Activated B cell treated with CpG ODN at 0.5 μM for 24 hours (primary cell): ENCODE results near the gene ATP5PD. TPM values are rescaled to one million over a fixed set of nuclear protein-coding genes. Genes with fewer than 3 reads are reported as not detected.

Source experiments
- ATAC-seq: fragments of 200-7000 bp; cut with Tn5 transposase; one replicate; pipeline ENCODE4 v1.10.0; 2021; ENCODE audit warnings: low read depth, mild to moderate bottlenecking, moderate library complexity
- CTCF ChIA-PET: fragments of 350-600 bp; sonication (Branson Sonifier 250); formaldehyde crosslinking; loops from one replicate; lab custom pipeline; 2021; ENCODE audit warnings: antibody characterized with exemption; lab: Charles Lee
- POLR2A ChIA-PET: fragments of 350-600 bp; sonication (Branson Sonifier 250); formaldehyde crosslinking; loops from one replicate; lab custom pipeline; 2021; ENCODE audit warnings: antibody characterized with exemption; lab: Charles Lee
- DNase-seq: peaks from one replicate; pipeline ENCODE4 v3.0.0; 2022
- H3K27ac Mint-ChIP-seq: one replicate; pipeline ENCODE4 v1.8.0; 2020; ENCODE audit warnings: mixed read lengths
- H3K27me3 Mint-ChIP-seq: one replicate; pipeline ENCODE4 v1.8.0; 2021; ENCODE audit warnings: mixed read lengths
- H3K36me3 Mint-ChIP-seq: one replicate; pipeline ENCODE4 v1.8.0; 2021; ENCODE audit warnings: low read depth, mixed read lengths
- H3K4me1 Mint-ChIP-seq: one replicate; pipeline ENCODE4 v1.8.0; 2021; ENCODE audit warnings: mixed read lengths
- H3K4me3 Mint-ChIP-seq: one replicate; pipeline ENCODE4 v1.8.0; 2020; ENCODE audit warnings: mild to moderate bottlenecking, mixed read lengths
- H3K9me3 Mint-ChIP-seq: one replicate; pipeline ENCODE4 v1.8.0; 2020; ENCODE audit warnings: mixed read lengths
- intact Hi-C: fragments of 100-400 bp; cut with micrococcal nuclease; formaldehyde crosslinking; loops from one replicate; pipeline ENCODE4 v1.15.1; 2024
- total RNA-seq: library from RNA; stranded (reverse); gene quantifications from 2 replicates; pipeline ENCODE4 v1.2.3, GENCODE V29; 2022
- TF ChIP-seq, protein P1 (sequence below): fragments of 200-600 bp; IDR thresholded peaks from one replicate; pipeline ENCODE4 v1.8.0; 2022; ENCODE audit warnings: antibody characterized with exemption, mild to moderate bottlenecking

ATP5PD gene
- 158 and 181 TPM in 2 replicates for total RNA-seq

DNA sequence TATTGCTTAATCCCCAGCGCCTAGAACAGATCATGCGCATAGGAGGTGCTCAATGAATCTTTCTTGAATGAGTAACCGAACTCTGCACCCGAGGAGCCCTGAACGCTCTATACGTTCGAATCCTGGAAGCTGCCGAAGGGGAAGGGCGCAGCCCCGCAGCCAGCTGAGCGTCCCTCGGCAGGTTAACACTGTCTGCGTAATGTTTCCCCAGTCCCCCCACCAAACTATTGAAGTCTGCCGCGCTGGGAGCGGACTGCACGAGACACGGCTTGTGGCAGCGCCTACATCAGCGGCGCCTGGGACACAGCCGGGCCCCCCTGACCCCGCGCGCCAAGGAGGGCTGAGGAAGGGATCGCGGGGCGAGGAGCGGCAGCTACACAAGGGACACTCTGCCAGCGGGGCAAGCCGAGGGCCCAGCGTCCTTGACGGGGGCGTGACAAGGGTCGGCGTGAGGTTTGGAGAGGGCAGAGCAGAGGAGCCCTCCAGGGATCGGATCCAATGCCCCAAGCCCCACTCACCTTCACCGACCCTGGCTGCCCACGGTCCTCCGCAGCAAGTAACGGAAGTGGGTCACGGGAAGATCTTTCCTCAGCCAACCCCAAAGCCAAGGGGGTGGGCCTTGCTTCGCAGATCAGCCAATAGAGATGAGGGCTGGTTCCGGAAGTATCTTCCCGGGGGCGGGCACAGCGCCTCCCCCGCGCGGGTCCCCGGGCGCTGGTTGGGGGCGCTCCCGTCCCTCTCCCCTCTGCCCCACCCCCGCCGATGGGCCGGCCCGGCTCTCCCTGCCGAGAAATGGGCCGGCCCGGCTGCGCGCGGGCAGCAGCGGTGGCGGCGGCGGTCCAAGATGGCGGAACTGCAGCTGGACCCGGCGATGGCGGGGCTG, at the start of gene ATP5PD, which contains the start of gene KCTD2:
TSS of gene ATP5PD (minus strand) at position 563 of the 883 bp plus-strand sequence. CDS start 4,319 bp downstream, outside the sequence.
TSS of gene KCTD2 (plus strand) at position 819 of the 883 bp plus-strand sequence. CDS start at position 845, 26 bp downstream.
- ATAC-seq (peak; percentile 95), DNase-seq (peak; percentile 91)
- peaks cover 37% of the 10 kb centered on the region for H3K4me1 Mint-ChIP-seq
- peak within 1 kb of the TSS; percentile 86 for H3K27ac Mint-ChIP-seq
- TF ChIP-seq, protein P1, sequence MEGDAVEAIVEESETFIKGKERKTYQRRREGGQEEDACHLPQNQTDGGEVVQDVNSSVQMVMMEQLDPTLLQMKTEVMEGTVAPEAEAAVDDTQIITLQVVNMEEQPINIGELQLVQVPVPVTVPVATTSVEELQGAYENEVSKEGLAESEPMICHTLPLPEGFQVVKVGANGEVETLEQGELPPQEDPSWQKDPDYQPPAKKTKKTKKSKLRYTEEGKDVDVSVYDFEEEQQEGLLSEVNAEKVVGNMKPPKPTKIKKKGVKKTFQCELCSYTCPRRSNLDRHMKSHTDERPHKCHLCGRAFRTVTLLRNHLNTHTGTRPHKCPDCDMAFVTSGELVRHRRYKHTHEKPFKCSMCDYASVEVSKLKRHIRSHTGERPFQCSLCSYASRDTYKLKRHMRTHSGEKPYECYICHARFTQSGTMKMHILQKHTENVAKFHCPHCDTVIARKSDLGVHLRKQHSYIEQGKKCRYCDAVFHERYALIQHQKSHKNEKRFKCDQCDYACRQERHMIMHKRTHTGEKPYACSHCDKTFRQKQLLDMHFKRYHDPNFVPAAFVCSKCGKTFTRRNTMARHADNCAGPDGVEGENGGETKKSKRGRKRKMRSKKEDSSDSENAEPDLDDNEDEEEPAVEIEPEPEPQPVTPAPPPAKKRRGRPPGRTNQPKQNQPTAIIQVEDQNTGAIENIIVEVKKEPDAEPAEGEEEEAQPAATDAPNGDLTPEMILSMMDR, result no peak
- POLR2A ChIA-PET, result interaction anchor here (0.5 to 3.9 kb wide), 11 partner anchors 11 to 173 kb away, joined by 3 to 31 read pairs (median 3); partner anchors contain the start of genes ARMC7, FDXR, MRPL58 and NUP85
- no peaks in the 10 kb centered on the region for H3K27me3 Mint-ChIP-seq
- CTCF ChIA-PET, result interaction anchor here (1.1 to 1.7 kb wide), 6 partner anchors 14 to 155 kb away, joined by 3 to 7 read pairs (median 4); partner anchors contain the start of genes MRPL58 and NT5C
- H3K36me3 Mint-ChIP-seq, result peaks cover 29% of the 10 kb centered on the region
- H3K9me3 Mint-ChIP-seq, result no peaks in the 10 kb centered on the region
- intact Hi-C loops, result loop anchor here (1.0 to 2.0 kb wide), 10 partner anchors 12 to 214 kb away; partner anchors contain the start of genes ARMC7, CDR2L, FDXR and GGA3
- H3K4me3 Mint-ChIP-seq, result peak within 1 kb of the TSS; percentile 97

GRCh38 chr17:75096082-75096625, 49.4 kb upstream of the ATP5PD start:
- TF ChIP-seq, protein P1, result no peak
- Mint-ChIP-seq H3K4me1 (peaks cover 3% of the 10 kb centered on the region), H3K9me3 (no peaks in the 10 kb centered on the region), H3K36me3 (no peaks in the 10 kb centered on the region), H3K27me3 (no peaks in the 10 kb centered on the region), H3K4me3 (no peak overlapping the region), H3K27ac (no peak overlapping the region)
- intact Hi-C loops, result no loop called here
- ATAC-seq (no peak), DNase-seq (no peak)
- CTCF ChIA-PET, result no interaction called here
- POLR2A ChIA-PET, result interaction anchor here (0.7 to 1.5 kb wide), 3 partner anchors 11 to 19 kb away, joined by 3 to 5 read pairs (median 3); no protein-coding TSS in a partner anchor

DNA sequence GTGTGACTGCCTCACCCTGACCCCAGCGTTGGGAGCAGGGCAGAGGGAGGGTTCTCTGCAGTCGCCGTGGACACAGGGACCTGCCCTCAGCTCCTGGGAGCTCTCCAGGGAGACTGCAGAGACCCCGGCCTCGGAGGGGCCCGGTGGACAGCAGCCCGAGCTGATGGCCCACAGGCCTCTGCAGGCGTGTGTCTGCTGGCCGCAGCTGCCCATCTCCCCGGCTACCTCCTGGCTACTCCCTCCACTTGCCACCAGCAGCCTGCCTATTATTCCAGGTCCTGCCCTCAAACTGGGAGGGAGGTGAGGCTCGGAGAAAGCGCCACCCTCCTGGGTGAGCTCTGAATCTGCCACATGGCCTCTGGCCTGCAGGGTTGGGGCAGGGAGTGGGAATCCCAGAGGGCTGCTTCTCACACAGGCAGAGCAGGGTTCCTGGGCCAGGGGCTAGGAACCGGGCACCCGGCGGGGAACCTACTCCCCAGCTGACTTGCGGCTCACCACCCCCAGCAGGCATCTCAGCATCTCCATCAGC, 48.2 kb upstream of the ATP5PD start:
- CTCF ChIA-PET, result no interaction called here
- DNase-seq (no peak), ATAC-seq (no peak)
- intact Hi-C loops, result no loop called here
- H3K27ac Mint-ChIP-seq, result no peak overlapping the region
- peaks cover 6% of the 10 kb centered on the region for H3K4me1 Mint-ChIP-seq
- POLR2A ChIA-PET, result interaction anchor here (1.1 kb wide), 1 partner anchor 13 kb away, joined by 3 read pairs; no protein-coding TSS in a partner anchor
- H3K36me3 Mint-ChIP-seq, result no peaks in the 10 kb centered on the region
- TF ChIP-seq, protein P1, result no peak
- no peaks in the 10 kb centered on the region for H3K27me3 Mint-ChIP-seq
- H3K9me3 Mint-ChIP-seq, result no peaks in the 10 kb centered on the region
- H3K4me3 Mint-ChIP-seq, result no peak overlapping the region

DNA sequence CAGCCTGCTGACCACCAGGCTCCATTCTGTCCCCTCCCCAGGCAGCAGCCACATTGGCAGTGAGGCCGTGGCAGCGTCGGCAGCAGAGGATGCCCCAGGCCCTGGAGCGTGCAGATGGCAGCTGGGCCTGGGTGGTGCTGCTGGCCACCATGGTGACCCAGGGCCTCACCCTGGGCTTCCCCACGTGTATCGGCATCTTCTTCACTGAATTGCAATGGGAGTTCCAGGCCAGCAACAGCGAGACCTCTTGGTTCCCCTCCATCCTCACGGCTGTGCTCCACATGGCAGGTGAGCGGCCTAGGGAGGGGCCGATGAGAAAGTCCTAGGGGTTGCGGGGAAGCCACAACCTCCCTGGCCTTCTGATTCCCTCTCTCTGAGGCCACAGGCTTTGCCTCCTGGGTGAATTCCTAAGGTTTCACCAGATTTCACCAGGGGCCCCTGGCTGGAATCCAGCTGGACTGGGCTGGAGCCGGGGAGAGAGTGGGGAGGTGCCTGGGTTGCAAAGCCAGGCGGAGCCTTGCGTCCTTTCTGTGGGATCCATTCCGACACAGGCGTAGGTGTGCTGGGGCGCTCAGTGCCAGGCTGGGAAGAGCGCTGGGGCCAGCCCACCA, 46.9 kb upstream of the ATP5PD start:
- Mint-ChIP-seq H3K27me3 (no peaks in the 10 kb centered on the region), H3K27ac (no peak overlapping the region), H3K4me3 (no peak overlapping the region), H3K4me1 (peaks cover 9% of the 10 kb centered on the region), H3K9me3 (no peaks in the 10 kb centered on the region), H3K36me3 (no peaks in the 10 kb centered on the region)
- ChIA-PET CTCF (no interaction called here), POLR2A (no interaction called here)
- no peak for ATAC-seq
- intact Hi-C loops, result no loop called here
- DNase-seq, result no peak
- TF ChIP-seq, protein P1, result no peak
